ENCODE data around the gene SCNM1. TPM values are rescaled to one million over a fixed set of nuclear protein-coding genes. Genes with fewer than 3 reads are reported as not detected.

SCNM1 gene
- total RNA-seq, 4 donors from 2014 or later, result 18.7 to 32.0 (median 25.6) TPM

GRCh38 chr1:151158326-151158725, 7.6 kb upstream of the SCNM1 start:
- ATAC-seq, result no peak
- no peaks in the 10 kb centered on the region for H3K27me3 ChIP-seq
- H3K27ac ChIP-seq, result peak overlapping the region in 2 of 4 donors; percentile 5 to 16
- peaks cover 0 to 66% of the 10 kb centered on the region in 2 donors for H3K36me3 ChIP-seq
- WGBS, 2 donors (ENCODE audit: low coverage in 1 of 2), result 20 to 62% methylated on average over 1 to 3 of the region's 5 CpGs
- H3K4me1 ChIP-seq, result peaks cover 0 to 39% (median 2%) of the 10 kb centered on the region in 3 donors
- TF ChIP-seq EP300 (IDR thresholded peaks at IDR 0.05) (no peak), POLR2A (IDR thresholded peaks at IDR 0.05) (no peak), POLR2AphosphoS5 (IDR thresholded peaks at IDR 0.05) (no peak)
- TF ChIP-seq, protein P1, sequence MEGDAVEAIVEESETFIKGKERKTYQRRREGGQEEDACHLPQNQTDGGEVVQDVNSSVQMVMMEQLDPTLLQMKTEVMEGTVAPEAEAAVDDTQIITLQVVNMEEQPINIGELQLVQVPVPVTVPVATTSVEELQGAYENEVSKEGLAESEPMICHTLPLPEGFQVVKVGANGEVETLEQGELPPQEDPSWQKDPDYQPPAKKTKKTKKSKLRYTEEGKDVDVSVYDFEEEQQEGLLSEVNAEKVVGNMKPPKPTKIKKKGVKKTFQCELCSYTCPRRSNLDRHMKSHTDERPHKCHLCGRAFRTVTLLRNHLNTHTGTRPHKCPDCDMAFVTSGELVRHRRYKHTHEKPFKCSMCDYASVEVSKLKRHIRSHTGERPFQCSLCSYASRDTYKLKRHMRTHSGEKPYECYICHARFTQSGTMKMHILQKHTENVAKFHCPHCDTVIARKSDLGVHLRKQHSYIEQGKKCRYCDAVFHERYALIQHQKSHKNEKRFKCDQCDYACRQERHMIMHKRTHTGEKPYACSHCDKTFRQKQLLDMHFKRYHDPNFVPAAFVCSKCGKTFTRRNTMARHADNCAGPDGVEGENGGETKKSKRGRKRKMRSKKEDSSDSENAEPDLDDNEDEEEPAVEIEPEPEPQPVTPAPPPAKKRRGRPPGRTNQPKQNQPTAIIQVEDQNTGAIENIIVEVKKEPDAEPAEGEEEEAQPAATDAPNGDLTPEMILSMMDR (IDR thresholded peaks at IDR 0.05), result no peak
- H3K4me3 ChIP-seq, result no peak overlapping the region
- no peaks in the 10 kb centered on the region for H3K9me3 ChIP-seq

GRCh38 chr1:151158751-151159251, 7.1 kb upstream of the SCNM1 start:
- Histone ChIP-seq H3K27ac (peak overlapping the region in 3 of 4 donors; percentile 5 to 39 (median 16)), H3K27me3 (no peaks in the 10 kb centered on the region), H3K9me3 (no peaks in the 10 kb centered on the region), H3K36me3 (peaks cover 0 to 66% of the 10 kb centered on the region in 2 donors), H3K4me3 (no peak overlapping the region), H3K4me1 (peaks cover 0 to 44% (median 5%) of the 10 kb centered on the region in 3 donors)
- WGBS, 2 donors (ENCODE audit: low coverage in 1 of 2), result 90 to 93% methylated on average over 2 to 3 of the region's 22 CpGs
- ATAC-seq, result peak; percentile 23
- TF ChIP-seq POLR2A (IDR thresholded peaks at IDR 0.05) (no peak), POLR2AphosphoS5 (IDR thresholded peaks at IDR 0.05) (no peak), EP300 (IDR thresholded peaks at IDR 0.05) (no peak)
- TF ChIP-seq, protein P1 (IDR thresholded peaks at IDR 0.05), result no peak

GRCh38 chr1:151159373-151159772, 6.6 kb upstream of the SCNM1 start:
- no peak for TF ChIP-seq POLR2A (IDR thresholded peaks at IDR 0.05)
- TF ChIP-seq, protein P1 (IDR thresholded peaks at IDR 0.05), result no peak
- no peak for TF ChIP-seq POLR2AphosphoS5 (IDR thresholded peaks at IDR 0.05)
- no peak for TF ChIP-seq EP300 (IDR thresholded peaks at IDR 0.05)
- H3K4me3 ChIP-seq, result no peak overlapping the region
- H3K9me3 ChIP-seq, result no peaks in the 10 kb centered on the region
- peaks cover 0 to 62% of the 10 kb centered on the region in 2 donors for H3K36me3 ChIP-seq
- no peaks in the 10 kb centered on the region for H3K27me3 ChIP-seq
- H3K4me1 ChIP-seq, result peaks cover 0 to 50% (median 11%) of the 10 kb centered on the region in 3 donors
- H3K27ac ChIP-seq, result peak overlapping the region in 3 of 4 donors; percentile 5 to 39 (median 16)
- no peak for ATAC-seq

DNA sequence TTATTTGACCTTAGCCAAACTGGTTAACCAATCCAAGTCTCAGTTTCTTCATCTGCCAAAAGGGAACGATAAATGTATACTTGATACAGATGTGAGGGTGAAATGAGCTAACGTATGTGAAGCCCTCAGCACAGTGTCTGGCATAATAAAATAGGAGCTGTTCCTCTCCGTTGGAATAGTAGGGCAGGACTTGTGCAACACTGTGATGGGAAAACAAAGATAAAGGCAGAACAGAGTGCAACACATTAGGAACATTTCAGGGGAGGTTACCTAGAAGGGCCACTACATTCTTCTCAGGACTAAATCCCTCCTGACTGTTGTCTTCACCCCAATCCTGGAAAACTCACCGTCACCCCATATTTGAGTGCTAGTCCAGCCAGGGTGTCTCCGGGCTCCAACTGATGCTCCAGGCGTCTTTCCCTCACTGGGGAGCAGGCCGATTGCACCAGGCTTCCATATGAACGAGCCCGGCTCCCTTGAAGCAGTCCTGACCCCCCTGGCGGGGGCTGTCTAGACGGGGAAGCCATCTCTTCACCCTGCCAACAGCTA, 1.1 kb upstream of the SCNM1 start:
- H3K27me3 ChIP-seq, result no peaks in the 10 kb centered on the region
- WGBS, 2 donors (ENCODE audit: low coverage in 1 of 2), result 16 to 31% methylated on average over 5 to 6 of the region's 11 CpGs
- H3K9me3 ChIP-seq, result no peaks in the 10 kb centered on the region
- peak overlapping the region; percentile 70 to 96 for H3K4me3 ChIP-seq
- TF ChIP-seq POLR2A (IDR thresholded peaks at IDR 0.05) (peak in 1 of 2 donors; percentile 16), POLR2AphosphoS5 (IDR thresholded peaks at IDR 0.05) (peak; percentile 15)
- TF ChIP-seq, protein P1 (IDR thresholded peaks at IDR 0.05), result no peak
- peak overlapping the region; percentile 84 to 96 (median 90) for H3K27ac ChIP-seq
- ATAC-seq, result peak; percentile 33
- H3K4me1 ChIP-seq, result peaks cover 4 to 63% (median 22%) of the 10 kb centered on the region in 3 donors
- H3K36me3 ChIP-seq, result peaks cover 0 to 52% of the 10 kb centered on the region in 2 donors

DNA sequence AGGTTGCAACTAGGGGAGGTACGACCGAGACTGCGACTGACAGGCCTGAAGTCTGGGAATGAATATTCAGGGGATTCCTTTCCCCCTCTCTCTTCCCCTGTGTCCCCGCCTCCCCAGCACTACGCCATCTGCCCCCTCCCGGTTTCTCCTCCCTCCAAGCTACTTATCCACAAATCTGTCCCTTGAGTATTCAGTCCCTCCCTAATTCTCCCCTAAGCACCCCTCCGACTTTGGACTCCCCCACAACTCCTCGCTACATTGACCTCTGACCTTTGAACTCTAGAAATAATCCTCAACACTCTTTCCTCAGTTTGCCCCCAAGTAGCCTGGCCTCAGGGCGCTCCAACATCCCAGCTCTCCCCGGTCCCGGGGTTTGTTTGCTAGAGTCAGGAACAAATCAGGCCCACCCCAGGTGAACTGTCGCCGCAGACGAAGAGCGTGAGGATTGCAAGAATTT, 635 bp upstream of the SCNM1 start:
- 0 to 18% methylated on average over 7 of the region's 15 CpGs for WGBS, 2 donors (ENCODE audit: low coverage in 1 of 2)

More for the DNA sequence above, 635 bp upstream of the SCNM1 start:
- Histone ChIP-seq H3K27me3 (no peaks in the 10 kb centered on the region), H3K4me3 (peak overlapping the region; percentile 70 to 96), H3K27ac (peak overlapping the region; percentile 84 to 96 (median 90)), H3K36me3 (peaks cover 0 to 51% of the 10 kb centered on the region in 2 donors), H3K9me3 (no peaks in the 10 kb centered on the region), H3K4me1 (peaks cover 4 to 60% (median 22%) of the 10 kb centered on the region in 3 donors)
- peak; percentile 68 for ATAC-seq
- TF ChIP-seq POLR2AphosphoS5 (IDR thresholded peaks at IDR 0.05) (no peak), EP300 (IDR thresholded peaks at IDR 0.05) (no peak)
- TF ChIP-seq, protein P1 (IDR thresholded peaks at IDR 0.05), result no peak

Measured in gastroesophageal sphincter (tissue), 4 donors.